ENCODE data around the gene PKN3.

PKN3 gene

DNA sequence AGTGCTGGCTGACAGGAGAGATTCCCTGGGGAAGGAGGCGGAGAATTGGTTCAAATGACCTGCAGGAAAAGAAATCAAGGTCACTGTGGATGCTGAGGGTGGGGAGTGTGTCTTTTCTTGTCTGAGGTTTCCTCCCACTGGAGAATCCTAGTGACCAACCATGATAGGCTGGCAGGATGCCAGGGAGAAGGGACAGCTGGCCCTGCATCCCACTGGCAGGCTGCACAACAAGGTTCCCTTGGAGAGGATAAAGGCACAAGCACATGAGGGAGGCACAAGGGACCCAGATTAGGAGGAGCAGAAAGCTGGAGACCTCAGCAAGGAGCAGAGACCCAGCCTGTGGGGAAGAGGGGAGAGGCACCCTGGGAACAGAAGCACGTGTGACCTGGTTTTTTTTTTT lies 33.1 kb downstream of the PKN3 start:
- DNase-seq (ENCODE audit: extremely low read depth in 1 of 2, low read depth in 1 of 2) = no peak

GRCh38 chr9:128742401-128742800 lies 40.1 kb downstream of the PKN3 start:
- no peak for DNase-seq (ENCODE audit: extremely low read depth in 1 of 2, low read depth in 1 of 2)

DNA sequence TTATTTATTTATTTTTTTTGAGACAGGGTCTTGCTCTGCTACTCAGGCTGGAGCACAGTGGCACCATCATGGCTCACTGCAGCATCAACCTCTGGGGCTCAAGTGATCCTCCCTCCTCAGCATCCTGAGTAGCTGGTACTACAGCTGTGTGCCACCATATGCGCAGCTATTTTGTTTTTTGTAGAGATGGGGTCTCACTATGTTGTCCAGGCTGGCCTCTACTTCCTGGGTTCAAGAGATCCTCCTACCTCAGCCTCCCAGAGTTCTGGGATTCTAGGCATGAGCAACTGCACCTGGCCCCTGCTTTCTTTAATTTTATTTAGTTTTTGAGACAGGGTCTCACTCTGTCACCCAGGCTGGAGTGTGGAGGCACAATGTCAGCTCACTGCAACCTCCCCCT lies 41.1 kb downstream of the PKN3 start:
- DNase-seq (ENCODE audit: extremely low read depth in 1 of 2, low read depth in 1 of 2) = no peak

DNA sequence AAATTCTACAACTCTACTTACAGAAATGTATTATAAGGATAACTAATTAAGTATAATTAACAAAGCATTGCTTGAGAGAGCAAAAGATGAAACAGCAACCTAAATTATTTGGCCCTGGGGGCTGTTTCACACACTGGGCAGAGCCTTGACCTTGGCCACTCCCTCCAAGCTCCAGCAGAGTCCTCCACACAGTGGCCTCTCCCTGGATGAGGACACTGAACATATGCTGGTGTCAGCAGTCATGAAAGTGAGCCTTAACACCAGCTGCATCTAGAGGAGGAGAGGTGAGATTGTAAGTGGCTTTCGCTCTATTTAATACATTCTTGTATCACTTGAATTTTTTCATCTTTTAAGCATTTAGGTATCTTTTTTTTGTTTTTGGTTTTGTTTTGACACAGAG lies 44.9 kb downstream of the PKN3 start:
- DNase-seq (ENCODE audit: extremely low read depth in 1 of 2, low read depth in 1 of 2) = no peak

GRCh38 chr9:128750926-128751595 lies 48.8 kb downstream of the PKN3 start:
- no peak for DNase-seq (ENCODE audit: extremely low read depth in 1 of 2, low read depth in 1 of 2)

DNA sequence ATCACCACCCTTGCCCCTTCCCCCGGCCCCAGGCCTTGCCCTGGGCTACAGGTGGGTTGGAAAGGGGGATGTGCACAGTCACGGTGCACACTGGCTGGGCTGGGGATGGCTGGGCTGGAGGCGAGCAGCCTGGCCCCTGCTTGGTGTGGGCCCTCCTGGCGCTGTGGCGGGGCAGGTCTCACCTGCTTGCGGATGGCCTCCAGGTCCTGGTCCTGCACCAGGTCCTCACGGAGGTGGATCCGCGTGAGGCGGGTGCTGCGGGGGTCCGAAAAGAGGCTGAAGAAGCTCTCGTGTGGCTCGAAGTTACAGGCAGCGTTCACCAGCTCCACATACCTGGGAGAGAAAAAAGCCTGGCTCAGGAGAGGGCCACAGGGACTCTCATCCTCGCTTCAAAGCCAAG lies 51.3 kb downstream of the PKN3 start:
- no peak for DNase-seq (ENCODE audit: extremely low read depth in 1 of 2, low read depth in 1 of 2)

DNA sequence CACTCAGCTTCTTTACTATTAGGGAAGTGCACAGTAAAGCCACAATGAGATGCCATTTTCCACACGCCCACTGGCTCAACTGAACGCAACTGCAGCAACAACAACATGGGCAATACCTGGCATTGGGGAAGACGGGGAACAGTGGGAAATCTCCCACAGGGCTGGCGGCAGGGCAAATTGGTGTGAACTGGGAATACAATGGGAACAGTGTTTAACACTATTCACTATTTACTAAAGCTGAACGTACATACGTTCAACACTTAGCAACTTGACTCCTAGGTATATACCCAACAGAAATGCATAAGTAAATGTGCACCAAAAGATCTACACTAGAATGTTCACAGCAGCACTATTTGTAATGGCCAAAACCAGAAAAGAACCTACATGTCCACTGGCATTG lies 55.3 kb downstream of the PKN3 start:
- DNase-seq (ENCODE audit: extremely low read depth in 1 of 2, low read depth in 1 of 2) = no peak

DNA sequence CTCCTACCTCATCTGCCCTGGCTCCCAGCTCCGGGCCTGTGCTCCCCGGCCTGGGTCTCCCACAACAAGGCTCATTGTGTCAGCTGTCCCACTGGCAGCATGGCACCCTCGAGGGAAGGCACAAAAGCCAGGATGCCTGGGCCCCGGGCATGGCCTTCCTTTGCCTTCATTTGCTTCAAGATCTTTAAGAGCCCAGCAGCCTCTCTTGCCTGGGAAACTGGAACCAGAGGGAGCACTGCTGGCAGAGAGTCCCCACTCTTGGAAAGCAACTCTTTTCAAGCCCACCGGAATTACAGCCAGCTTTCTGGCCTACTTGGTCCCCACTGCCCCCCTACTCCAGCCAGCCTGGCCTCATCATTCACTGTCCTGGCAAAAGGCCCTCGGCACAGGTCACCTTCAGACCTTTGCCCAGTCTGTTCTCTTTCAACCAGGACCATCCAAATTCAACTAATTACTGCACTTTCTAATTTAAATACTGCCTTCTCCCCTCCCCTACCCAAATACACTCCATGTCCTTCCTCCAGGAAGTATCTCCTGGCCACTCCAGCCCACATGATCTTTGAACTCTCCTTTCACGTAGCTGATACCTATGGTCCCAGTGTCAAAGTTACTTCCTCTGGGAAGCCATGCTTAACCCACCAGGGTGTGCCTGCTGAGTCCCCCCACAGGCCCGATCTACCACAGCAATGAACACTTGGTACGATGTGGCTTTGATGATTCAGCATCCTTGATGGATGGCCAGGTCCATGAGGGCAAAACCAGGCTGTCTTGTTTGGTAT lies 60.6 kb downstream of the PKN3 start:
- no peak for DNase-seq (ENCODE audit: extremely low read depth in 1 of 2, low read depth in 1 of 2)

DNA sequence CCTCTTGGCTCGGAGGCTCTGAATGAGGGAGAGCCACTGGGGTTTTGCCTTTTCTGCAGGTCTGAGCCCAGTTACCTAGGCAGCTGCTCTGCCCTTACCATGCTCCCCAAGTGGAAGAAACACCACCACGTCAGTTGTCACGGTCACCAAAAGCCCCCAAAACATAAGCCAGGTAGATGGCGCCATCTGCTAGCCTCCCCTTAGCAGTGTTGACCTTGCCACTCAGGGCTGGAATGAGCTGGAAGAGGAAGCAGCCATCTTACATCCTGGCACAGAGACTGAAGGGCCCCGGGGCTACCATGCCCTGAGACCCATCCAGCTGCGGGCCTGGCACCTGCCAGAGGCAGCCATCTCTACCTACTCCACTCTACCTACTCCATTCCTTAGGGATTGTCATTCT lies 62.1 kb downstream of the PKN3 start:
- no peak for DNase-seq (ENCODE audit: extremely low read depth in 1 of 2, low read depth in 1 of 2)

- DNase-seq (ENCODE audit: extremely low read depth in 1 of 2, low read depth in 1 of 2) = no peak
Observed at GRCh38 chr9:128765499-128765898, 63.2 kb downstream of the PKN3 start.

DNA sequence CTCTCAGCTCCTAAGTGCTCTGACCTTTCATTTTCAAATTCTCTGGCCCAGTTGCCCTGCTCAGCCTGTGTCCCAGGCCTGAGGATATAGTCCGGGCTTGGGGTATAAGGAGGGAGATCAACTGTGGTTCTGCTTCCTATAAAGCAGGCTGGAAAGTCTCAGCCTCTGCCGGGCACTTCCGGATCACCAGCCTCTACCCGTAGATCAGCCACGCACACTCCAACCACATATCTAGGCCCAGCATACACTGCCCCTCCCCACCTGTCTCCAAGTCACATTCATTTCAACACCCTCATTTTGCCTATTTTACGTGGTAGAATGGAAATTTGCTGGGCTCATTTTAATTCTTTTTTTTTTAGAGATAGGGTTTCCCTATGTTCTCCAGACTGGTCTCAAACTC lies 66.3 kb downstream of the PKN3 start:
- no peak for DNase-seq (ENCODE audit: extremely low read depth in 1 of 2, low read depth in 1 of 2)
